Activated CD4-positive, alpha-beta T cell treated with anti-CD3 and anti-CD28 coated beads, Interleukin-2, amount 10 ng/mL, durations not matched to agents 24 days and 14 days (primary cell): Measurements from ENCODE around the gene PARD3B. TPM values are rescaled to one million over a fixed set of nuclear protein-coding genes. Genes with fewer than 3 reads are reported as not detected.

Experiments
- DNase-seq: peaks from one replicate; pipeline ENCODE4 v3.0.0; 2022
- H3K27ac Mint-ChIP-seq: one replicate; pipeline ENCODE4 v1.8.0; 2022; ENCODE audit warnings: mild to moderate bottlenecking, mixed read lengths
- H3K27me3 Mint-ChIP-seq: one replicate; pipeline ENCODE4 v1.8.0; 2022; ENCODE audit warnings: mixed read lengths
- H3K36me3 Mint-ChIP-seq: one replicate; pipeline ENCODE4 v1.8.0; 2022; ENCODE audit warnings: low read depth, mild to moderate bottlenecking, mixed read lengths
- H3K4me1 Mint-ChIP-seq: one replicate; pipeline ENCODE4 v1.8.0; 2021; ENCODE audit warnings: mixed read lengths
- H3K4me3 Mint-ChIP-seq: one replicate; pipeline ENCODE4 v1.8.0; 2022; ENCODE audit warnings: mild to moderate bottlenecking, moderate library complexity, mixed read lengths
- H3K9me3 Mint-ChIP-seq: one replicate; pipeline ENCODE4 v1.8.0; 2021; ENCODE audit warnings: mixed read lengths
- intact Hi-C: fragments of 100-400 bp; cut with micrococcal nuclease; formaldehyde crosslinking; loops from one replicate; pipeline ENCODE4 v1.15.1; 2023
- total RNA-seq: library from RNA; stranded (reverse); gene quantifications from 2 replicates; pipeline ENCODE4 v1.2.3, GENCODE V29; 2022

The PARD3B gene
- total RNA-seq, 1 donor from 2014 or later, result 0.12 TPM

DNA sequence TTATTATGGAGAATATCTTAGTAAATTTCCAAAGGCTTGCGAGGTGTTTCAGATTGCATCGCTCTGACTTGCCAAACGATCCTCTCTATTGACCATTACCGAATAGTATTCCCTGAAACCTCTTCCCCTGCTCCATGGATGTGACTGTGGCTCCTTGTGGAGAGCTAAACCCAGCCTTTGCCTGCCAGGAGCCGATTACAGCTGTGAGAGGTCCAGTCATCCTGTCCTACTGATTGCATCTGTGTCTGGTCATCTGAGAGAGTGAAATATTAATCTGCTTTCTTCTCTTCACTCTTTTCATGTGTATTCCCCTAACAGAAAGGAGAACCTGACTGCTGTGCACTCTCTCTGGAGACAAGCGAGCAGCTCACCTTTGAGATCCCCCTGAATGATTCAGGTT lies 613.1 kb downstream of the PARD3B start:
- no peaks in the 10 kb centered on the region for H3K36me3 Mint-ChIP-seq
- no peak overlapping the region for H3K4me3 Mint-ChIP-seq
- peaks cover 6% of the 10 kb centered on the region for H3K27me3 Mint-ChIP-seq

GRCh38 chr2:205161156-205161839 lies 616.0 kb downstream of the PARD3B start:
- Mint-ChIP-seq H3K27me3 (peaks cover 7% of the 10 kb centered on the region), H3K27ac (no peak overlapping the region), H3K4me1 (peaks cover 9% of the 10 kb centered on the region), H3K4me3 (no peak overlapping the region), H3K36me3 (no peaks in the 10 kb centered on the region), H3K9me3 (no peaks in the 10 kb centered on the region)
- intact Hi-C loops, result no loop called here
- DNase-seq, result no peak

More for the DNA sequence above, 613.1 kb downstream of the PARD3B start:
- H3K4me1 Mint-ChIP-seq, result peaks cover 9% of the 10 kb centered on the region
- no peak for DNase-seq
- no peak overlapping the region for H3K27ac Mint-ChIP-seq
- intact Hi-C loops, result no loop called here
- peaks cover 5% of the 10 kb centered on the region for H3K9me3 Mint-ChIP-seq

GRCh38 chr2:205166745-205167144 lies 621.5 kb downstream of the PARD3B start:
- Mint-ChIP-seq H3K9me3 (peaks cover 8% of the 10 kb centered on the region), H3K4me3 (no peak overlapping the region), H3K27ac (no peak overlapping the region), H3K27me3 (peaks cover 3% of the 10 kb centered on the region), H3K4me1 (peaks cover 8% of the 10 kb centered on the region), H3K36me3 (no peaks in the 10 kb centered on the region)
- DNase-seq, result no peak
- intact Hi-C loops, result no loop called here

DNA sequence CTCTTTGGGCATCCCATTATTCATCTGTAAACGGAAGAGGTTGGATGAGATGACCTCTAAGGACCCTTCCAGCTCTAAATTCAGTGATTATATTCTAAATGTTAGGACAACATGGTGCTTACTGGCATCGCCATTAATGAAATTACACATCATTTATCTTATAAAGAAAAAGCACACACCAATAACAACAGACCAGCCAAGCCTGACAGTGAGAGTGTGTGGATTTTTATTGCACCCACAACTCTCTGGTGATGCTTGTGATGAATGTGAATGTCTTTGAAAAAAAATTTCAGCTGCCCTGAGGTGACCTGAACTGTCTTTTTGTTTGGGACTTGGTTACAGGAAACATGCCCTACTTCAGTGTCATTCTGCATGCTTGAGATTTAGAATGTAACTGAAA lies 623.7 kb downstream of the PARD3B start:
- peaks cover 4% of the 10 kb centered on the region for H3K4me1 Mint-ChIP-seq
- H3K27ac Mint-ChIP-seq, result no peak overlapping the region
- H3K27me3 Mint-ChIP-seq, result peaks cover 5% of the 10 kb centered on the region
- no peak for DNase-seq
- no peaks in the 10 kb centered on the region for H3K36me3 Mint-ChIP-seq
- H3K9me3 Mint-ChIP-seq, result peaks cover 8% of the 10 kb centered on the region
- no peak overlapping the region for H3K4me3 Mint-ChIP-seq
- intact Hi-C loops, result no loop called here

DNA sequence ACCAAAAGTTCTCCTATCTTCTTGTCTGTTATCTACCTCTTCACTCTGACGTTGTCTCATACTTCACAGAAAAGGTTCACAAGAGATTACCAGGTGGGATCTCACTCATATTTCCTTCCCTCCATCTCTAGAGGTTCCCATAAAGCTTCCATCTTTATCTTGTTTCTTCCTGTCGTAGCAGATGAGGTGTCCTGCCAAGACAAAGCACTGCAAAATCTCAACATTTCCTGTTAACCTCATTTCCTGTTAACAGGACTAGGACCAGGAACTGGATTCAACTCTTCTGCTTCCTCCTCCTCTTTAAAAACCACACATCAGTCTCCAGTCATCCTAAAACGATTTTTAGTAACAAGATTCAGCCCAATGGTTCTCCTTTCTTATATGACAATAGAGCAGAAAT lies 624.2 kb downstream of the PARD3B start:
- no peaks in the 10 kb centered on the region for H3K36me3 Mint-ChIP-seq
- no peak overlapping the region for H3K4me3 Mint-ChIP-seq
- no peak for DNase-seq
- intact Hi-C loops, result no loop called here
- peaks cover 8% of the 10 kb centered on the region for H3K9me3 Mint-ChIP-seq
- H3K27me3 Mint-ChIP-seq, result peaks cover 5% of the 10 kb centered on the region
- peaks cover 4% of the 10 kb centered on the region for H3K4me1 Mint-ChIP-seq
- H3K27ac Mint-ChIP-seq, result no peak overlapping the region

- Mint-ChIP-seq H3K9me3 (peaks cover 8% of the 10 kb centered on the region), H3K27me3 (peaks cover 5% of the 10 kb centered on the region), H3K4me1 (peaks cover 4% of the 10 kb centered on the region), H3K27ac (no peak overlapping the region), H3K4me3 (no peak overlapping the region), H3K36me3 (no peaks in the 10 kb centered on the region)
- intact Hi-C loops, result no loop called here
- no peak for DNase-seq
Measured at GRCh38 chr2:205170399-205170798, 625.1 kb downstream of the PARD3B start.

DNA sequence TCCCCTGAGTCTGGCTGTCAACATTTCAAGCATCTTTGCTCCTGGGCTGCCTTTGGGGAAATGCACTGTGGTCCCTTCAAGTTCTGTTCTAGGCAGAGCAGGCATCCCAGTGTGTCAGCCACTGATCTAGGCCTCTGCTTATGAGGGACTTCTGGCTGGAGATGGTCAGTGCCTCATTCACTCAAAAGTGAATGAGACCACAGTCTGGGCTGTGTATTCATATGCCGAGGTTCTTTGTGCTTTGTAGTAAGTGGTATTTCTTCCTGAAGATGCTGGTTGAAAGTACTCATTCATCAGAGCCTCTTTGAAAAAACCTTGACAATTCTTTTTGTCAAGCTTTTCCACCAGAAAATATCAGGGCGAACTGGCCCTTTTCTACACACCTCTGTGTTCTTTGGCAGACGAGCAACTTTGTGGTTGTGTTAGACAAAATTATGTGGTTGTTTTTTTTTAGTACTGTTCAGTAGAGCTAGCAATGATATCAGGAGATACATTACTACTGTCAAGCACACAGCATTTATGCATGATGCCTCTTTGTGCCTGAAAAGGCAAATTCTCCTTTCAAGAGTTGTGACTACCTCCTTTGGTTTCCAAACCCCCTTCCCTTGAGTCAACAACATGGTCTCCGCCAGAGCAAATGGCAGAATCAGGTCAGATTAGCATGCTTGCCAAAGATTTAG lies 626.1 kb downstream of the PARD3B start:
- Mint-ChIP-seq H3K9me3 (peaks cover 8% of the 10 kb centered on the region), H3K27me3 (peaks cover 8% of the 10 kb centered on the region), H3K27ac (no peak overlapping the region), H3K36me3 (no peaks in the 10 kb centered on the region), H3K4me3 (no peak overlapping the region), H3K4me1 (peaks cover 4% of the 10 kb centered on the region)
- intact Hi-C loops, result no loop called here
- DNase-seq, result peak; percentile 22

- Mint-ChIP-seq H3K9me3 (peaks cover under 1% of the 10 kb centered on the region), H3K36me3 (no peaks in the 10 kb centered on the region), H3K27ac (no peak overlapping the region), H3K4me1 (no peaks in the 10 kb centered on the region), H3K4me3 (no peak overlapping the region), H3K27me3 (peaks cover 7% of the 10 kb centered on the region)
- intact Hi-C loops, result no loop called here
- DNase-seq, result peak; percentile 43
Measured at GRCh38 chr2:205175831-205176230, 630.6 kb downstream of the PARD3B start.

DNA sequence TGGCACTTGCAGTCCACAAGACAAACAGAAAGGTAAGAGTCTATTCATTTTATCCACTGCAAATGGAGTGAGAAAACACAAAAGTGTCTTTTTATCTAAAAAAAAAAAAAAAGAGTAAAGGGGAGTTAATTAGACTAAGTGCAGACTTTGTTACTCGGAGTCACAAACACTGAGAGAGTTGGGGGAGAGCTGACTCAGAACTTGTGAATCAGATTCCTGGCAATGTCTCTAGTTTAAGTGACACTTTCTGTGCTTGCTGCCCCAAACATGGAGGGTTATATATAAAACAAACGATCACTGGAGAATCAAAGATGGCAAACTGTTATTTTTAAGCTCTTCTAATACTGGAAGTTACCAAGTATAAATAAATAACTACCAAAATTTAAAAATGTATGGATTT lies 631.3 kb downstream of the PARD3B start:
- no peak for DNase-seq
- no peak overlapping the region for H3K4me3 Mint-ChIP-seq
- no peak overlapping the region for H3K27ac Mint-ChIP-seq

DNA sequence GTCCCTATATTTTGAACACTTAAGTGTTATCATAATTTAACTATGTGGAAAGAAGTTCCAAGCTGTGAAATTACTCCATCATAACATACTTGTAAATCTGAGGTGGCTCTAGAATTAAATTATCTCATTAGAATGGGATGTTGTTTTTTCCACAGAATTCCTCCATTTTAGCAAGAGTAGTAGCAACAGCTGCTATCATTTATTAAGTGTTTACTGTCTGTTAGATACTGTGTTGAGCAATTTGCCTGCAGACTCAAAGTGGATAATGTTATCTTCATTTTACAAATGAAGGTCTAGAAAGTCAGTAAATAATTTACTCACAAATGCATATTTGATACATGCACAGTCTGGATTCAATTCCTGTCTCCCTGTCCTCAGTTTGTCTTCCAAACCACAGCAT lies 632.3 kb downstream of the PARD3B start:
- H3K27me3 Mint-ChIP-seq, result peaks cover 7% of the 10 kb centered on the region
- intact Hi-C loops, result no loop called here
- no peaks in the 10 kb centered on the region for H3K36me3 Mint-ChIP-seq
- no peak overlapping the region for H3K27ac Mint-ChIP-seq
- no peak for DNase-seq
- no peak overlapping the region for H3K4me3 Mint-ChIP-seq
- no peaks in the 10 kb centered on the region for H3K4me1 Mint-ChIP-seq
- peaks cover 4% of the 10 kb centered on the region for H3K9me3 Mint-ChIP-seq

More for the DNA sequence above, 631.3 kb downstream of the PARD3B start:
- H3K36me3 Mint-ChIP-seq, result no peaks in the 10 kb centered on the region
- no peaks in the 10 kb centered on the region for H3K4me1 Mint-ChIP-seq
- peaks cover 7% of the 10 kb centered on the region for H3K27me3 Mint-ChIP-seq
- H3K9me3 Mint-ChIP-seq, result peaks cover 4% of the 10 kb centered on the region
- intact Hi-C loops, result no loop called here

DNA sequence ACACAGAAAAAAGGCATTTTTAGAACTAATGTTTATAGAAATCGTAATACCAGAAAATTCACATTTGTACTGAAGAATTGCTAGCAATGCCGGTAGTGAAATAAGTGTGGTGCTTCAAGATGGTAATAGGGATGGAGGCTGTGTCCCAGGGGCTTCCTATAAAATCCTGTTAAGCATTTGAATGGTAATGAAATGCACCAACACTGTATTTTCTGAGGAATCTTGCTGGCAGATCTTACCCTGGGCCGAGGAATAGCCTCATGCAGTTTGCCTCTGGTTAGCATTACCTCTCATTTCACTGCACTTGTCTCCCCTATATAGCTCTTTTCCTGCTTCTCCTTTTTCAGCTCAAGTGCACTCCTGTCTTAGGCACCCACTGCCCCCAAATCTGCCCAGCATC lies 635.5 kb downstream of the PARD3B start:
- intact Hi-C loops, result no loop called here
- H3K27me3 Mint-ChIP-seq, result peaks cover 3% of the 10 kb centered on the region
- DNase-seq, result no peak
- H3K9me3 Mint-ChIP-seq, result peaks cover 7% of the 10 kb centered on the region
- no peak overlapping the region for H3K4me3 Mint-ChIP-seq
- H3K4me1 Mint-ChIP-seq, result no peaks in the 10 kb centered on the region
- peaks cover 1% of the 10 kb centered on the region for H3K36me3 Mint-ChIP-seq
- no peak overlapping the region for H3K27ac Mint-ChIP-seq

- Mint-ChIP-seq H3K9me3 (peaks cover under 1% of the 10 kb centered on the region), H3K27ac (no peak overlapping the region), H3K36me3 (peaks cover under 1% of the 10 kb centered on the region), H3K4me1 (no peaks in the 10 kb centered on the region), H3K4me3 (no peak overlapping the region), H3K27me3 (no peaks in the 10 kb centered on the region)
- intact Hi-C loops, result no loop called here
- peak; percentile 29 for DNase-seq
Measured at GRCh38 chr2:205187731-205188130, 642.5 kb downstream of the PARD3B start.

GRCh38 chr2:205188239-205189138 lies 643.2 kb downstream of the PARD3B start:
- H3K36me3 Mint-ChIP-seq, result no peaks in the 10 kb centered on the region
- intact Hi-C loops, result no loop called here

DNA sequence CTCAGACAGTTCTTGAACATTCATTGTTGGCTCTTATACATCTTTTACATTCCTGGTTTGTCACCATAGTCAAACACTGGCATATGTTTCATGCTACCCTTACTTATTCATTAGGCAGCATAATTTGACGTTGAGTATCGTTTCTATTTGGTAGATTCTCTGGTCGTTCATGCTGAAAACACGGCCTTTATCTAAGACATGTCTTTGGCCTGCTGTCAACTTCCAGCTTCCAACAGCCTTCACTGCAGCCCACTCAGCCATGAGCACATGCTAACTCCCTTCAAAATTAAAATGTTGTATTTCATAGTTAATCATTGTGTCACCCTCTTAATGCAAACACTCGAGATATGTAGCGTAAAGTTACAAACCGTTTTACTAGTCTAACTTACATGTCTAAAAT lies 644.0 kb downstream of the PARD3B start:
- no peaks in the 10 kb centered on the region for H3K36me3 Mint-ChIP-seq
- H3K27me3 Mint-ChIP-seq, result no peaks in the 10 kb centered on the region
- H3K4me3 Mint-ChIP-seq, result no peak overlapping the region
- no peak overlapping the region for H3K27ac Mint-ChIP-seq
- intact Hi-C loops, result no loop called here
- no peaks in the 10 kb centered on the region for H3K4me1 Mint-ChIP-seq
- H3K9me3 Mint-ChIP-seq, result no peaks in the 10 kb centered on the region
- peak; percentile 18 for DNase-seq

More at GRCh38 chr2:205188239-205189138, 643.2 kb downstream of the PARD3B start:
- H3K27me3 Mint-ChIP-seq, result no peaks in the 10 kb centered on the region
- no peaks in the 10 kb centered on the region for H3K9me3 Mint-ChIP-seq
- no peak overlapping the region for H3K27ac Mint-ChIP-seq
- H3K4me1 Mint-ChIP-seq, result no peaks in the 10 kb centered on the region
- peak; percentile 34 for DNase-seq
- H3K4me3 Mint-ChIP-seq, result no peak overlapping the region
